HepG2 (cell line): ENCODE data around the gene DLEC1. TPM values are rescaled to one million over a fixed set of nuclear protein-coding genes. Genes with fewer than 3 reads are reported as not detected.
A peak's percentile ranks its signal among the peaks of the same experiment; 100 is the strongest.

Experiments used
- FLYWCH1 ChIP-seq: sonication (generic); formaldehyde crosslinking; IDR thresholded peaks from 2 replicates; pipeline ENCODE4 v1.8.1; 2023; ENCODE audit warnings: mild to moderate bottlenecking, missing genetic modification reagents
- FOXJ3 ChIP-seq: sonication (generic); formaldehyde crosslinking; IDR thresholded peaks from 2 replicates; pipeline ENCODE4 v1.4.0; 2020; ENCODE audit warnings: missing genetic modification reagents, mild to moderate bottlenecking, borderline replicate concordance
- NFKBIZ ChIP-seq: IDR thresholded peaks from 2 replicates; pipeline ENCODE4 v1.6.1; 2018; ENCODE audit warnings: missing genetic modification reagents, missing compliant biosample characterization
- NKX3-1 ChIP-seq: sonication (generic); formaldehyde crosslinking; IDR thresholded peaks from 2 replicates; pipeline ENCODE4 v1.5.0; 2020; ENCODE audit warnings: missing genetic modification reagents
- PLRG1 ChIP-seq: fragments of 450-650 bp; conservative IDR thresholded peaks from 2 replicates; pipeline ENCODE4 v1.6.1; 2016
- PRMT3 ChIP-seq: sonication (generic); formaldehyde crosslinking; IDR thresholded peaks from 2 replicates; pipeline ENCODE4 v1.8.1; 2022; ENCODE audit warnings: low read depth, mild to moderate bottlenecking, moderate library complexity, missing genetic modification reagents, borderline replicate concordance
- RAD21 ChIP-seq: fragments of 450-650 bp; formaldehyde crosslinking; IDR thresholded peaks from 2 replicates; pipeline ENCODE4 v1.5.0; 2020; ENCODE audit warnings: mild to moderate bottlenecking
- RBAK ChIP-seq: sonication (generic); formaldehyde crosslinking; IDR thresholded peaks from 2 replicates; pipeline ENCODE4 v1.5.1; 2020; ENCODE audit warnings: mild to moderate bottlenecking, missing genetic modification reagents
- REST ChIP-seq, 2 experiments: IDR thresholded peaks; 2 replicates each; pipeline ENCODE4 v1.6.1; 2011 to 2012; ENCODE audit warnings: low read length in 2 of 2, borderline replicate concordance in 1 of 2, low read depth in 1 of 2, mild to moderate bottlenecking in 1 of 2, moderate library complexity in 1 of 2
- RFX5 ChIP-seq: IDR thresholded peaks from 2 replicates; pipeline ENCODE4 v1.6.1; 2011; ENCODE audit warnings: low read depth, low read length, improper control_type of control experiment
- SOX13 ChIP-seq, 3 experiments: fragments of 450-650 bp in 1 of 3; sonication (generic) in 1 of 3; formaldehyde crosslinking in 1 of 3; IDR thresholded peaks in 2 of 3; conservative IDR thresholded peaks in 1 of 3; 2 replicates each; pipeline versions ENCODE4 v1.5.0 to v1.6.1; 2016 to 2020; ENCODE audit warnings: antibody characterized with exemption in 1 of 3, mild to moderate bottlenecking in 1 of 3, missing compliant biosample characterization in 1 of 3, missing genetic modification reagents in 1 of 3, moderate library complexity in 1 of 3
- TGIF2 ChIP-seq: IDR thresholded peaks from 2 replicates; pipeline ENCODE4 v1.6.1; 2016; ENCODE audit warnings: control low read depth, missing compliant biosample characterization
- THYN1 ChIP-seq: sonication (generic); formaldehyde crosslinking; IDR thresholded peaks from 2 replicates; pipeline ENCODE4 v1.8.1; 2023; ENCODE audit warnings: low read depth, mild to moderate bottlenecking, moderate library complexity, missing genetic modification reagents, borderline replicate concordance
- TIGD3 ChIP-seq: sonication (generic); formaldehyde crosslinking; IDR thresholded peaks from 2 replicates; pipeline ENCODE4 v1.5.1; 2020; ENCODE audit warnings: mild to moderate bottlenecking, missing genetic modification reagents, borderline replicate concordance
- ZBTB7A ChIP-seq: sonication (generic); formaldehyde crosslinking; IDR thresholded peaks from 2 replicates; pipeline ENCODE4 v1.8.0; 2022; ENCODE audit warnings: mild to moderate bottlenecking, missing genetic modification reagents
- ZFX ChIP-seq: sonication (generic); formaldehyde crosslinking; IDR thresholded peaks from 2 replicates; pipeline ENCODE4 v1.4.0; 2020; ENCODE audit warnings: mild to moderate bottlenecking, low read depth, missing genetic modification reagents, moderate library complexity
- ZNF143 ChIP-seq: sonication (generic); formaldehyde crosslinking; IDR thresholded peaks from 2 replicates; pipeline ENCODE4 v1.4.0; 2020; ENCODE audit warnings: missing genetic modification reagents
- ZNF562 ChIP-seq: sonication (generic); formaldehyde crosslinking; IDR thresholded peaks from 2 replicates; pipeline ENCODE4 v1.8.0; 2022; ENCODE audit warnings: missing genetic modification reagents, borderline replicate concordance
- ZNF777 ChIP-seq: sonication (generic); formaldehyde crosslinking; IDR thresholded peaks from 2 replicates; pipeline ENCODE4 v1.4.0; 2020; ENCODE audit warnings: missing genetic modification reagents
- polyA plus RNA-seq, 8 experiments: library from polyadenylated mRNA; depleted of rRNA in 3 of 8; stranded (reverse) in 7 of 8; unstranded in 1 of 8; fragments of >200 nt; fragmentation: Illumina TruSeq in 4 of 8; extraction: Trizol in 4 of 8; gene quantifications; 2 replicates each; pipeline versions ENCODE4 v1.2.1 to v1.2.3, GENCODE V29; 2011 to 2016; ENCODE audit warnings: low read depth in 4 of 8, missing spikeins in 1 of 8, mixed read lengths in 1 of 8; ENCODE audit not compliant: insufficient read depth in 1 of 8
- total RNA-seq, 5 experiments: library from RNA; depleted of rRNA; stranded (reverse); fragments of >200 nt; fragmentation: Illumina TruSeq; extraction: Trizol; gene quantifications; 2 replicates each; pipeline ENCODE4 v1.2.3, GENCODE V29; 2016; ENCODE audit warnings: low read depth in 1 of 5
- TF ChIP-seq, protein P1 (sequence below): sonication (generic); formaldehyde crosslinking; IDR thresholded peaks from 2 replicates; pipeline ENCODE4 v1.4.0; 2020; ENCODE audit warnings: mild to moderate bottlenecking, missing genetic modification reagents
- TF ChIP-seq, protein P2 (sequence below): IDR thresholded peaks from 2 replicates; pipeline ENCODE4 v1.6.1; 2012; ENCODE audit warnings: inconsistent platforms
- TF ChIP-seq, protein P3 (sequence below): sonication (generic); formaldehyde crosslinking; IDR thresholded peaks from 2 replicates; pipeline ENCODE4 v1.4.0; 2020; ENCODE audit warnings: missing genetic modification reagents

DLEC1 gene
- total and polyA plus RNA-seq, 2 of the 13 experiments (the other 11 are each of a cell fraction or from before 2014, with no cell fraction given): 0.09 TPM; not detected in 1

- no peak for TF ChIP-seq PRMT3 (CRISPR knock-in tag)
- no peak for TF ChIP-seq RFX5
- no peak; the same call in 1 of the 2 replicates for TF ChIP-seq TIGD3 (CRISPR knock-in tag)
- peak; percentile 92 for TF ChIP-seq ZFX
- no peak for TF ChIP-seq SOX13 (IDR thresholded peaks at IDR 0.05)
- TF ChIP-seq SOX13 (CRISPR knock-in tag; conservative IDR thresholded peaks at IDR 0.05 in 1 of 2, IDR thresholded peaks at IDR 0.05 in 1 of 2): no peak
- no peak for TF ChIP-seq FOXJ3 (CRISPR knock-in tag)
- no peak for TF ChIP-seq THYN1 (CRISPR knock-in tag)
- no peak for TF ChIP-seq FLYWCH1 (CRISPR knock-in tag)
- TF ChIP-seq, protein P1, sequence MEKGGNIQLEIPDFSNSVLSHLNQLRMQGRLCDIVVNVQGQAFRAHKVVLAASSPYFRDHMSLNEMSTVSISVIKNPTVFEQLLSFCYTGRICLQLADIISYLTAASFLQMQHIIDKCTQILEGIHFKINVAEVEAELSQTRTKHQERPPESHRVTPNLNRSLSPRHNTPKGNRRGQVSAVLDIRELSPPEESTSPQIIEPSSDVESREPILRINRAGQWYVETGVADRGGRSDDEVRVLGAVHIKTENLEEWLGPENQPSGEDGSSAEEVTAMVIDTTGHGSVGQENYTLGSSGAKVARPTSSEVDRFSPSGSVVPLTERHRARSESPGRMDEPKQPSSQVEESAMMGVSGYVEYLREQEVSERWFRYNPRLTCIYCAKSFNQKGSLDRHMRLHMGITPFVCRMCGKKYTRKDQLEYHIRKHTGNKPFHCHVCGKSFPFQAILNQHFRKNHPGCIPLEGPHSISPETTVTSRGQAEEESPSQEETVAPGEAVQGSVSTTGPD (CRISPR knock-in tag): no peak
- TF ChIP-seq NKX3-1: no peak
- TF ChIP-seq REST (IDR thresholded peaks at IDR 0.05; ENCODE audit: borderline replicate concordance in 1 of 2, low read depth in 1 of 2, low read length in 2 of 2): peak in 1 of 2 experiments; percentile 46; a peak in 1 of 4 replicates
- TF ChIP-seq ZNF777 (CRISPR knock-in tag): no peak; the same call in 1 of the 2 replicates
- no peak for TF ChIP-seq PLRG1
- peak; percentile 46 for TF ChIP-seq RAD21 (CRISPR knock-in tag)
- TF ChIP-seq ZBTB7A (CRISPR knock-in tag): no peak
- no peak for TF ChIP-seq ZNF562 (CRISPR knock-in tag)
- no peak for TF ChIP-seq ZNF143 (CRISPR knock-in tag)
- no peak for TF ChIP-seq TGIF2
- TF ChIP-seq RBAK: no peak
- TF ChIP-seq, protein P2, sequence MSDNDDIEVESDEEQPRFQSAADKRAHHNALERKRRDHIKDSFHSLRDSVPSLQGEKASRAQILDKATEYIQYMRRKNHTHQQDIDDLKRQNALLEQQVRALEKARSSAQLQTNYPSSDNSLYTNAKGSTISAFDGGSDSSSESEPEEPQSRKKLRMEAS: no peak
- TF ChIP-seq, protein P3, sequence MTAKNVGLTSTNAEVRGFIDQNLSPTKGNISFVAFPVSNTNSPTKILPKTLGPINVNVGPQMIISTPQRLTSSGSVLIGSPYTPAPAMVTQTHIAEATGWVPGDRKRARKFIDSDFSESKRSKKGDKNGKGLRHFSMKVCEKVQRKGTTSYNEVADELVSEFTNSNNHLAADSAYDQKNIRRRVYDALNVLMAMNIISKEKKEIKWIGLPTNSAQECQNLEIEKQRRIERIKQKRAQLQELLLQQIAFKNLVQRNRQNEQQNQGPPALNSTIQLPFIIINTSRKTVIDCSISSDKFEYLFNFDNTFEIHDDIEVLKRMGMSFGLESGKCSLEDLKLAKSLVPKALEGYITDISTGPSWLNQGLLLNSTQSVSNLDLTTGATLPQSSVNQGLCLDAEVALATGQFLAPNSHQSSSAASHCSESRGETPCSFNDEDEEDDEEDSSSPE (CRISPR knock-in tag): no peak
- no peak for TF ChIP-seq NFKBIZ (CRISPR knock-in tag)
Observed at GRCh38 chr3:38136777-38137614, 98.0 kb downstream of the DLEC1 start, which contains the start of gene ACAA1 (continued).
